Hepatic stellate cell (primary cell): Measurements from ENCODE around the gene POLR2E.
A peak's percentile ranks its signal among the peaks of the same experiment; 100 is the strongest.

ENCODE experiments used
- DNase-seq: peaks from one replicate; pipeline ENCODE4 v3.0.0; 2011; ENCODE audit warnings: low spot score

Gene POLR2E

DNA sequence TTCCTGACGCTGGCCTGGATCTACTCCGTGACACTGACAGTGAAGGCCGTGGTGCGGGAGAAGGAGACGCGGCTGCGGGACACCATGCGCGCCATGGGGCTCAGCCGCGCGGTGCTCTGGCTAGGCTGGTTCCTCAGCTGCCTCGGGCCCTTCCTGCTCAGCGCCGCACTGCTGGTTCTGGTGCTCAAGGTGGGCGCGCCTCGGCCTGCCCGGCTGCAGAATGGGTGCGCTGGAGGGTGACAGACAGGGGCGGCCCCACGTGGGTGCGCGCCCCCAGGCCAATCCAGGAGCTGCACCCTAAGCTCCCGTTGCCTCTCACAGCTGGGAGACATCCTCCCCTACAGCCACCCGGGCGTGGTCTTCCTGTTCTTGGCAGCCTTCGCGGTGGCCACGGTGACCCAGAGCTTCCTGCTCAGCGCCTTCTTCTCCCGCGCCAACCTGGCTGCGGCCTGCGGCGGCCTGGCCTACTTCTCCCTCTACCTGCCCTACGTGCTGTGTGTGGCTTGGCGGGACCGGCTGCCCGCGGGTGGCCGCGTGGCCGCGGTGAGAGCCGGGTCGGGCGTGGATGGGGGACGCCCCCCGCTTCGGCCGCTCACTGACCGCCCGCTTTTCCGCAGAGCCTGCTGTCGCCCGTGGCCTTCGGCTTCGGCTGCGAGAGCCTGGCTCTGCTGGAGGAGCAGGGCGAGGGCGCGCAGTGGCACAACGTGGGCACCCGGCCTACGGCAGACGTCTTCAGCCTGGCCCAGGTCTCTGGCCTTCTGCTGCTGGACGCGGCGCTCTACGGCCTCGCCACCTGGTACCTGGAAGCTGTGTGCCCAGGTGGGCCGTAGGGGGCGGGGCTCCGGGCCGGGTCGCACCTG lies 48.1 kb downstream of the POLR2E start:
- no peak for DNase-seq

DNA sequence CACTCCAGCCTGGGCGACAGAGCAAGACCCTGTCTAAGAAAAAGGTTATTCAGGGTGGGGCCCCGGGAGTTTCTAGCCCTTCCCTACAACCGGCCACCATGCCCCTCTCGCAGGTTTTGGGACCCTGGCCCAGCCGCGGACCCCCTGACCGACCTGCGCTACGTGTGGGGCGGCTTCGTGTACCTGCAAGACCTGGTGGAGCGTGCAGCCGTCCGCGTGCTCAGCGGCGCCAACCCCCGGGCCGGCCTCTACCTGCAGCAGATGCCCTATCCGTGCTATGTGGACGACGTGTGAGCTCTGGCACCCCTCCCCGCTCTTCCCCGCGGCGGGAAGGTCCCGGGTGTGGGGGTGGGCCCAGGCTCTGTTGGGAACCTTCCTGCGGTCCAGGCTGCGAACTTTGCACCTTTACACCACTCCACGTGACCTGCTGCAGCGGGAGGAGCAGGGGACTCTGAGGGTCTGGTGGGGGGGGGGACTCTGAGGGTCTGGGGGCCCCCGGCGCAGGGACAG lies 49.0 kb downstream of the POLR2E start:
- no peak for DNase-seq

DNA sequence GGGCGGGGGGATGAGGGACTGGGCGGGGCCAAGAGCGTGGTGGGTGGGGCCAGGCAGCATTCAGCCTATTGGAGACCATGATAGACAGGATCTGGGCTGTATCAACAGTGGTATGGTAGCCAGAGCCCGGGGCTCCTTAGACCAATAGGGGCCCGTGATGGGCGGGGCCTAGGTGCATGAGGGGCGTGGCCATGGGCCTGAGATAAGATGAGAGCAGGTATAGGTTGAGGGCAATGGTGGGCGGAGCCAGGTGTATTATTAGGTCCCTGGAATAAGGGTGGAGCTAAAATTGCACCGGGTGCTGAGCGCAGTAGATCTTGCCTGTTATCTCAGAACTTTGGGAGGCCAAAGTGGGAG lies 50.0 kb downstream of the POLR2E start:
- peak; percentile 62 for DNase-seq

DNA sequence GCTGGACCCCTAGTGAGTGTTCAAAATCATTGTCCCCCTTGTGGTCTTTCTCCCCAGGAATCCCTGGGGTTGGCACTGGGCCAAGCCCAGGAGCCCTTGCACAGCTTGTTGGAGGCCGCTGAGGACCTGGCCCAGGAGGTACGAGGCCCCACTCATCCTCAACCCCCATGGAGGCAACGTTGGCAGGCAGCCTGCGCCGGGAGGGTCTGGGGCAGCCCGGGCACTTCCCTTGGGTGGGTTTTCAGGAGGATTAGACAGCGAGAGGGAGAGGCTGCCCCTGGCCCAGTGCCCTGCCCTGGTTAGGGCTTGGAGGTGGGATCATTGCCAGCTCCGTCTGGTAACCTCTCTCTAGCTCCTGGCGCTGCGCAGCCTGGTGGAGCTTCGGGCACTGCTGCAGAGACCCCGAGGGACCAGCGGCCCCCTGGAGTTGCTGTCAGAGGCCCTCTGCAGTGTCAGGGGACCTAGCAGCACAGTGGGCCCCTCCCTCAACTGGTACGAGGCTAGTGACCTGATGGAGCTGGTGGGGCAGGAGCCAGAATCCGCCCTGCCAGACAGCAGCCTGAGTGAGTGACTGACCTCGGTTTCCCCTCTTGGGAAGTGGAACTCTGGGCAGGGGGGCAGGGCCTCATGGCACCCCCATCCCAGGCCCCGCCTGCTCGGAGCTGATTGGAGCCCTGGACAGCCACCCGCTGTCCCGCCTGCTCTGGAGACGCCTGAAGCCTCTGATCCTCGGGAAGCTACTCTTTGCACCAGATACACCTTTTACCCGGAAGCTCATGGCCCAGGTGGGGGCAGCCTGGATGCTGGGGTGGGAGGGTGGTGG lies 52.3 kb downstream of the POLR2E start:
- DNase-seq, result peak; percentile 53

DNA sequence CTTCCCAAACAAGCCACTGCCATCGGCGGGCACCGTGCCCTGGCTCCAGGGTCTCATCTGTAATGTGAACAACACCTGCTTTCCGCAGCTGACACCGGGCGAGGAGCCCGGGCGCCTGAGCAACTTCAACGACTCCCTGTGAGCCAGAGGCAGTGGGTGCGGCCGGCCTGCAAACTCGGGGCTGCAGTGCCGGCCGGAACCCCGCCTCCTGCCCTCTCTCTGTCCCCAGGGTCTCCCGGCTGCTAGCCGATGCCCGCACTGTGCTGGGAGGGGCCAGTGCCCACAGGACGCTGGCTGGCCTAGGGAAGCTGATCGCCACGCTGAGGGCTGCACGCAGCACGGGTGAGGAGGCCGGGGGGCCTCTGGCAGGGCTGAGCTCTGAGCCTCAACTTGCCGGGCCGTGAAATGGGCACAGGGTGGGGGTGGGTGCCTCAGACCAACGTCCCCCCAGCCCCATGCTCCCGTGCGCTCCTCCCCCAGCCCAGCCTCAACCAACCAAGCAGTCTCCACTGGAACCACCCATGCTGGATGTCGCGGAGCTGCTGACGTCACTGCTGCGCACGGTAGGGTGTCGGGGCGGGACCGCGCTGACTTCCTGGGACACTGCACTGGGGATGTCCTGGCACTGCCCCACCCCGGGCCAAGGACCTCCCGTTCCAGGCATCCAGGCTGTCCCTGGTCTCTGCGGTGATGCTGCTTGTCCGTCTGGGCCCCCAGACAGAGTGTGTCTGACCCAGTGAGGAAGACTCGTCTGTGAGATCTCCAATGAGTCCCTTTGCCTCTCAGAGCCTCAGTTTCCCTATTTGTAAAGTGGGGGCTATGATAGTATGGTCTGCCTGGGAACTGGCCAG lies 53.1 kb downstream of the POLR2E start:
- DNase-seq, result peak; percentile 85

DNA sequence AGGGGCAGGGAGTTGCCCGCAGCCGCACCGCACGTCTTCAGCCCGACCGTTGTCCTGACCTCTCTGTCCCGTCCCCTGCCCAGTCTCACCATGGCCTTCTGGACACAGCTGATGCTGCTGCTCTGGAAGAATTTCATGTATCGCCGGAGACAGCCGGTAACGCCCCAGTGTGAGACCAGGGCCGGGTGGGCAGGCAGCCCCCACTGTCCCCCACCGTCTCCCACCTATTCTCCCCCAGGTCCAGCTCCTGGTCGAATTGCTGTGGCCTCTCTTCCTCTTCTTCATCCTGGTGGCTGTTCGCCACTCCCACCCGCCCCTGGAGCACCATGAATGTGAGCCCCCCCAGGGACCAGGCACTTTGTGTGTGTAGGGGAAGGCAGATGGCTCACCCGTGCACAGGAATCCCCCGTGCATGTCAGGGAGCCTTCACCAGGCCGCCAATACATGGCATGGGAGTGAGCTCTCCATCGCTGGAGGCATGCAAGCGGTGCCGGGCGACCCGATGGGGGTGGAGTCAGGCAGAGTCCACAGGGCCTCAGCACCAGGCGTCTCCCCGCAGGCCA lies 53.8 kb downstream of the POLR2E start:
- DNase-seq, result no peak

DNA sequence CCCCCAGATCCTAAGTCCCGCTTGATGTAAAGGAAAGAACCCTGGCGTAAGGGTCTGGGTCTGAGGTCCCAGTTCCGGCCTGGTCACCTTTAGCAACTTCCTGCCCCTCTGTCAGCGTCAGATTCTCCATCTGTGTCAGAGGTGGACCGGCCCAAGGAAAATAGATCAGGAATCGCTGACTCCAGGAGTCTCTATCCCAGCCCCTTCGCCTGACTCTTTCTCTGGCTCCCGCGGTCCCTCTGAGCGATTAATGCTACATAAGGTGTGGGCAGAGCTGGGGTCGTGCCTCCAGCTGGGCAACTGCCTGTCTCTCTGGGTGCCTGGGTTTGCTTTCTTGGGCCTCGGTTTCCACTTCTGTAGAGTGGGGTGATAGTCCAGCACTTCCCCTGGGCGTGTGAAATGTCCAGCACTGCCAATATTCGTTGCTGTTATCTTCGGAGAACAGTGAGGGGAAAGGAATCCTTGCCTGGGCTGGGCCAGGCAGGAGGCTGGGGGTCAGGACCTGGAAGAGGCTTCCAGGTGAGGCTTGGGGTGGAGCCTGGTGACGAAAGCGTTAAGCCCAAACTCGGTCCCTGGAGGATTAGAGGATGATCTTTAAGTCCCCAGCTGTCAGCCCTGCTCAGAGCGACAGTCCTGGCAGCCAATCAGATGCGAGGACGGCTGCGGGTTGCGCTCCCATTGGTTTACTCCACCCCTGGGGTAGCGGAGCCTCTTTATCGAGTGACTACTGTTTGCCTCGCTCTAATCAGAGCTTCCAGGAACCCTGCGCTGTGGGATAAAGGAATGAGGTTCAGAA lies 54.5 kb downstream of the POLR2E start:
- peak; percentile 100 for DNase-seq

DNA sequence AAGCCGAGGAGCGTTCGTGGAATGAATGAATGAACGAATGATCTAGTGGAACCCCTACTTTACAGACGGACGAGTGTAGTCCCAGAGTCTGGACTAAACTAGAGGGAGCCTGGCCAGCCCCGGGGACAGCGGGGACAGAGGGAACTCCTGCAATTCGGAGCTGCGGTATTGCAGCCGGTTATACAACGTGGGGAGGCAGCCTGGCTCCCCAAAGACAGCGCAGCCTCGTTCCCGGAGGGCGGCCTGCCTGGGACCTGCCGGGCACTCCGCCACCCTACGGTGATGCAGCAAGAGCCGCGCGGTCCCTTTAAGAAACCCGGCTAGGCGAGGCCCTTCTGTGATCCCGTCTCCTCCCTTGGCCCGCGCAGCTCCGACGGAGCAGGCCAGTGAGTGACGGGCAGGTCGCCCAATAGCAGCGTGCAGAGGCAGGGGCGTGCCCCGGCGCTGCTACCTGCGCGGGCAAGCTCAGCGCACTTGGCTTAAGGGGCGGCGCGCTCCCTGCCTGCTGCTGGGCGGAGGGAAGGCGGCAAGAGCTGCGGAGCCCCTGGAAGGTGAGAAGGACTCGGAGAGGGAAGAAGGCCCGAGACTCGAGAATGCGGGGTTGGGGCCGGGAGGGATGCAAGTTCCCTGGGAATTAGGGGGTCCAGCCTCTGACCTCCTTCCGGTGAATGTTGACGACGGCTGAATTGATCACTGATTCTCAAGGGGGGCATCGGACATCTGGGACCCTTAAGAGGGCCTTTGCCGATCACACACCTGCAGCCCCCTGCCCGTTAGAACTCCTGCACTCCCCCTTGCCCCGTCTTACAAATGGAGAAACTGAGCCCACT lies 55.3 kb downstream of the POLR2E start, which contains the start of gene ABCA7:
Gene ABCA7 (plus strand): TSS at position 462 of the 830 bp plus-strand sequence. CDS start 1,255 bp downstream, outside the sequence.
- DNase-seq, result peak; percentile 98

DNA sequence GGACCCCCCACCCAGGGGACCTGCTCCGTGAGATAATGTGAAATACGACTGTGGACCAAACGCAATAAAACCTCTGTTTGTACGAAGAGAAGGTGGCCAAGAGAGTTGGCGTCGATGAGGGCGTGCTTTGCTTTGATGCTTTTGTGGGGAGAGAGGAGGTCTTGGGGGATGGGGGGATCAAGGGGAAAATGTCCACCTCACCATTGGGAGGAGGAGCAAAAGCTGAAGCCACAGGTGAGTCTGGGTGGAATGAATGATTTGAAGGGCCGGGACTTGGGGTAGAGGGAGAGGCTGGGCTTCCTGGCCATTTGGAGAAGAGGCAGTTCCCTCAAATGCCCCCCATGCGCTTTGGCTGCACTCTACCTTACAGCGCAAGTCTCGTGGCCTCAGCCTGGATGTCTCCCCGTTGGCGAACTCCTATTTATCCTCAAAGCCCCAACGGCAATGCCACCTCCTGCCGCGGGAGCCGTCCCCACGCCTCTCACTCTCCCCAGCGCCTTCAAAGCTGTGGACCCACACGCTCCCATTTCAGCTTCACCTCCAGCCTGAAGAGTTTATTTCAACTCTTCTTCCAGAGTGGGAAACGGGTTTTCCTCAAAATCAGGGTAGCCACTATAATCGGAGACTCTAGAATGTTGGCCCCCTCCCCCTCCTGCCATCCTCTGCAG lies 56.1 kb downstream of the POLR2E start:
- no peak for DNase-seq

DNA sequence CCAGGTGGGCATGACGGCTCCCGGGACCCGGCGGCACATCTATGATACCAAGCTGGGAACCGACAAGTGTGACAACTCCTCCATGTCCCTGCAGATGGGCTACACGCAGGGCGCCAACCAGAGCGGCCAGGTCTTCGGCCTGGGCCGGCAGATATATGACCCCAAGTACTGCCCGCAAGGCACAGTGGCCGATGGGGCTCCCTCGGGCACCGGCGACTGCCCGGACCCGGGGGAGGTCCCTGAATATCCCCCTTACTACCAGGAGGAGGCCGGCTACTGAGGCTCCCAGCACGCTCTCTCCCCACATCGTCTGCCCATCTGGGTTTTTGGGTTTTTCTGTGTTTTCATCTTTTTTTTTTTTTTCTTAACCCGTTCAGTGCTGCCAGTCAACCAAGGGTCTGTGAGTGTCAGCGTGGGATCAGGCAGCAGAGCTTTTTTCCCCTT lies 57.5 kb downstream of the POLR2E start:
- no peak for DNase-seq
